CD8-positive, alpha-beta memory T cell (primary cell): ENCODE results near the gene FADS2. TPM values are rescaled to one million over a fixed set of nuclear protein-coding genes. Genes with fewer than 3 reads are reported as not detected.

Source experiments
- CTCF ChIA-PET: fragments of 350-600 bp; sonication (Branson Sonifier 250); formaldehyde crosslinking; loops from one replicate; lab custom pipeline; 2021; ENCODE audit warnings: antibody characterized with exemption; lab: Charles Lee
- POLR2A ChIA-PET: fragments of 350-600 bp; sonication (Branson Sonifier 250); formaldehyde crosslinking; loops from one replicate; lab custom pipeline; 2021; ENCODE audit warnings: antibody characterized with exemption; lab: Charles Lee
- DNase-seq, 5 donors: peaks; one replicate each; pipeline versions ENCODE4 v3.0.0 to v3.0.0-alpha.2; 2020 to 2022; ENCODE audit warnings: mixed read lengths in 1 of 5
- H3K27ac ChIP-seq: one replicate; pipeline ENCODE4 v1.7.0; 2013; ENCODE audit warnings: low read depth, mild to moderate bottlenecking, low read length, moderate library complexity
- H3K27me3 ChIP-seq: 2 replicates; pipeline ENCODE4 v1.7.0; 2013; ENCODE audit warnings: low read length, mild to moderate bottlenecking; ENCODE audit not compliant: insufficient read depth, poor library complexity, severe bottlenecking
- H3K36me3 ChIP-seq: 2 replicates; pipeline ENCODE4 v1.7.0; 2013; ENCODE audit warnings: mild to moderate bottlenecking, low read length, moderate library complexity; ENCODE audit not compliant: insufficient read depth
- H3K4me1 ChIP-seq: 2 replicates; pipeline ENCODE4 v1.7.0; 2013; ENCODE audit warnings: mild to moderate bottlenecking, low read length, moderate library complexity; ENCODE audit not compliant: insufficient read depth
- H3K4me3 ChIP-seq: 2 replicates; pipeline ENCODE4 v1.7.0; 2013; ENCODE audit warnings: mild to moderate bottlenecking, low read length
- H3K9me3 ChIP-seq: 2 replicates; pipeline ENCODE4 v1.7.0; 2013; ENCODE audit warnings: mild to moderate bottlenecking, low read length
- H3K27ac Mint-ChIP-seq, 8 donors: one replicate each; pipeline ENCODE4 v1.8.0; 2020 to 2021; ENCODE audit warnings: mixed read lengths in 8 of 8, mild to moderate bottlenecking in 6 of 8, inconsistent platforms in 3 of 8, moderate library complexity in 3 of 8
- H3K27me3 Mint-ChIP-seq, 2 donors: one replicate each; pipeline ENCODE4 v1.8.0; 2020 to 2021; ENCODE audit warnings: mixed read lengths in 2 of 2, mild to moderate bottlenecking in 1 of 2, moderate library complexity in 1 of 2
- H3K36me3 Mint-ChIP-seq, 3 donors: one replicate each; pipeline ENCODE4 v1.8.0; 2020 to 2021; ENCODE audit warnings: mixed read lengths in 3 of 3, inconsistent platforms in 1 of 3, mild to moderate bottlenecking in 1 of 3
- H3K4me1 Mint-ChIP-seq, 3 donors: one replicate each; pipeline ENCODE4 v1.8.0; 2020 to 2021; ENCODE audit warnings: mixed read lengths in 3 of 3, inconsistent platforms in 1 of 3, mild to moderate bottlenecking in 1 of 3
- H3K4me3 Mint-ChIP-seq, 7 donors: one replicate each; pipeline ENCODE4 v1.8.0; 2020 to 2021; ENCODE audit warnings: mixed read lengths in 7 of 7, mild to moderate bottlenecking in 6 of 7, moderate library complexity in 4 of 7, inconsistent platforms in 2 of 7
- H3K9me3 Mint-ChIP-seq, 5 donors: one replicate each; pipeline ENCODE4 v1.8.0; 2020 to 2022; ENCODE audit warnings: mixed read lengths in 5 of 5, mild to moderate bottlenecking in 3 of 5, moderate library complexity in 2 of 5, inconsistent platforms in 1 of 5
- polyA plus RNA-seq: library from polyadenylated mRNA; unstranded; fragments of 300-500 nt; fragmentation: Illumina TruSeq; gene quantifications from one replicate; pipeline ENCODE4 v1.2.3, GENCODE V29; 2021
- total RNA-seq, 2 experiments: library from RNA; stranded (reverse); gene quantifications; one replicate each; pipeline ENCODE4 v1.2.3, GENCODE V29; 2021

FADS2 gene
- total and polyA plus RNA-seq, 3 experiments from 2014 or later: 0.98 to 10.0 (median 7.2) TPM

DNA sequence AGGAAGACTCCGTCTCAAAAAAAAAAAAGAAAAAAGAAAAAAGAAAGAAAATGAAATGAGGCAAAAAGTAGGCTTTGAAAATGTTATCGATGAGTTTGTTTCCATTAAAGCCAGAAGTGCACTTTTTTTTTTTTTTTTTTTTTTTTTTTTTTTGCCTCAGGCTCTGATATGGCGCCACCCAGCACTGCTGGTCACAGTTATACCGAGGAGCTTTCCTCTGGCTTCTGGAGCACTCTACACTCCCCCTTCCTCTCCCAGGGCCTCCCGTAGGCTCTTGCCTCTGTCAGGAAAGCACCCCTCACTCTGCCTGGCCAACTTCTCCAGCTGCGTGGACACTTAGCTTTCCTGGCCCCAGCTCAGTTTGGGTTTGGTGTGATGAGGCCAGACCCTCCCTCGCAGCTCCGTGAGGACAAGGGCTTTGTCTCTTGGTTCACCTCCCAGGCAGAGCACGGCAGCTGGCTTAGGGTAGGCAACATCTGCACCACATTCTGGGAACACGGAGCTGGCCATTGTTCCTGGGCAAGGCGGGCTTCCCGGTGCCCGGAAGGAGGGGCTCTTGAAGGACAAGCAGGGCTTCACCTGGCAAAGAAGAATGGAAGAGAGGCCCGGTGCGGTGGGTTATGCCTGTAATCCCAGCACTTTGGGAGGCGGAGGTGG lies 16.9 kb downstream of the FADS2 start:
- Histone ChIP-seq H3K4me1 (no peaks in the 10 kb centered on the region), H3K27me3 (no peaks in the 10 kb centered on the region), H3K9me3 (no peaks in the 10 kb centered on the region), H3K36me3 (no peaks in the 10 kb centered on the region), H3K27ac (no peak overlapping the region), H3K4me3 (no peak overlapping the region)
- Mint-ChIP-seq H3K27ac (no peak overlapping the region), H3K4me3 (no peak overlapping the region), H3K9me3 (no peaks in the 10 kb centered on the region), H3K4me1 (no peaks in the 10 kb centered on the region), H3K27me3 (no peaks in the 10 kb centered on the region), H3K36me3 (peaks cover 0 to 5% (median 0%) of the 10 kb centered on the region in 3 donors)
- no peak for DNase-seq
- CTCF ChIA-PET: interaction anchor here (1.2 kb wide), 1 partner anchor 54 kb away, joined by 4 read pairs; no protein-coding TSS in a partner anchor
- POLR2A ChIA-PET: no interaction called here

GRCh38 chr11:61846362-61847020 lies 18.4 kb downstream of the FADS2 start:
- POLR2A ChIA-PET: no interaction called here
- CTCF ChIA-PET: no interaction called here
- no peaks in the 10 kb centered on the region for H3K4me1 Mint-ChIP-seq
- H3K36me3 Mint-ChIP-seq: peaks cover 0 to 7% (median 0%) of the 10 kb centered on the region in 3 donors
- no peaks in the 10 kb centered on the region for H3K27me3 ChIP-seq
- DNase-seq: no peak
- H3K4me3 ChIP-seq: no peak overlapping the region
- no peaks in the 10 kb centered on the region for H3K9me3 ChIP-seq
- no peaks in the 10 kb centered on the region for H3K36me3 ChIP-seq
- no peak overlapping the region for H3K27ac ChIP-seq
- H3K27me3 Mint-ChIP-seq: no peaks in the 10 kb centered on the region
- no peak overlapping the region for H3K4me3 Mint-ChIP-seq
- H3K27ac Mint-ChIP-seq: no peak overlapping the region
- H3K9me3 Mint-ChIP-seq: no peaks in the 10 kb centered on the region
- no peaks in the 10 kb centered on the region for H3K4me1 ChIP-seq

GRCh38 chr11:61847914-61848581 lies 19.9 kb downstream of the FADS2 start:
- ChIA-PET CTCF (no interaction called here), POLR2A (no interaction called here)
- no peak overlapping the region for H3K4me3 Mint-ChIP-seq
- Histone ChIP-seq H3K27ac (no peak overlapping the region), H3K9me3 (no peaks in the 10 kb centered on the region), H3K4me3 (no peak overlapping the region), H3K27me3 (no peaks in the 10 kb centered on the region), H3K36me3 (no peaks in the 10 kb centered on the region), H3K4me1 (no peaks in the 10 kb centered on the region)
- H3K4me1 Mint-ChIP-seq: no peaks in the 10 kb centered on the region
- no peaks in the 10 kb centered on the region for H3K9me3 Mint-ChIP-seq
- peaks cover 0 to 7% (median 0%) of the 10 kb centered on the region in 3 donors for H3K36me3 Mint-ChIP-seq
- no peak for DNase-seq
- H3K27me3 Mint-ChIP-seq: no peaks in the 10 kb centered on the region
- H3K27ac Mint-ChIP-seq: no peak overlapping the region

DNA sequence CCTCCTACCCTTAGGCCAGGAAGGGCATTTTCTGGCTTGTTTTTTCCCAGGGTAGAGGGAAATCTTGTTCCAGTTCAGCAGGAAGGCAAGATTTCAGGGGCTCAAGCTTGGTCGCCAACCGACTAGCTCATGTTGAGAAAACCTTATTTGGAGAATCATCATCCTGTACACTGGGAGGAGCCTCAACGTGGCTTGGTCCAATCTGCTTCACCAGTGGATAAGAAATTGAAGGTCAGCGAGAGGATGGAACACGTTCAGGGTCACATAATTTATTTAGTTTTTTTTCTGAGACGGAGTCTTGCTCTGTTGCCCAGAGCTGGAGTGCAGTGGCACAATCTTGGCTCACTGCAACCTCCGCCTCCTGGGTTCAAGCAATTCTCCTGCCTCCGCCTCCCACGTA lies 20.5 kb downstream of the FADS2 start:
- no peaks in the 10 kb centered on the region for H3K4me1 Mint-ChIP-seq
- ChIA-PET CTCF (no interaction called here), POLR2A (no interaction called here)
- no peak for DNase-seq
- H3K27ac Mint-ChIP-seq: no peak overlapping the region
- Histone ChIP-seq H3K36me3 (no peaks in the 10 kb centered on the region), H3K4me1 (no peaks in the 10 kb centered on the region), H3K4me3 (no peak overlapping the region), H3K27me3 (no peaks in the 10 kb centered on the region), H3K9me3 (no peaks in the 10 kb centered on the region), H3K27ac (no peak overlapping the region)
- H3K27me3 Mint-ChIP-seq: peaks cover 0 to 1% of the 10 kb centered on the region in 2 donors
- H3K36me3 Mint-ChIP-seq: peaks cover 0 to 7% (median 0%) of the 10 kb centered on the region in 3 donors
- H3K4me3 Mint-ChIP-seq: no peak overlapping the region
- H3K9me3 Mint-ChIP-seq: no peaks in the 10 kb centered on the region

DNA sequence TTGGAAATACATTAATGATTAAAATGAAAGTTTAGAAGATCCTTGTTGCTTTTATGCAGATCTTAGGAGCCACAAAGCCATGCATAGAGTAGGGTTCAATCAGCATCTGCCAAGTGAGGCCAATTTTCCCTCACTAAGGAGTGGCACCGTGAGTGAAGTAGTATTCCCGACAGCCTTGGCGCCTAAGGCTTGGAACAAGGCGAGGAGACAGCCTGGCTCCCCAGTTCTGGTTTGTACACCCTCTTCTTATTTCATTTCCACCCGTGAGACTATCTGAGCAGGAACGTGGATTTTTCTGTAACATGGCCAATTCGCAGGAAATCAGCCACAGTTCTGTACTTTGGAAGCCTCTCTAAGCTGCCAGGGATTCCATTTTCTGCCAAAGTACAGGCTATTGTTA lies 22.6 kb downstream of the FADS2 start:
- H3K27ac ChIP-seq: no peak overlapping the region
- no peaks in the 10 kb centered on the region for H3K4me1 Mint-ChIP-seq
- no peaks in the 10 kb centered on the region for H3K9me3 Mint-ChIP-seq
- no peak for DNase-seq
- no peak overlapping the region for H3K4me3 Mint-ChIP-seq
- peaks cover 0 to 7% (median 0%) of the 10 kb centered on the region in 3 donors for H3K36me3 Mint-ChIP-seq
- ChIA-PET POLR2A (no interaction called here), CTCF (no interaction called here)
- H3K9me3 ChIP-seq: no peaks in the 10 kb centered on the region
- no peak overlapping the region for H3K4me3 ChIP-seq
- no peaks in the 10 kb centered on the region for H3K36me3 ChIP-seq
- H3K27ac Mint-ChIP-seq: no peak overlapping the region
- no peaks in the 10 kb centered on the region for H3K27me3 ChIP-seq
- H3K27me3 Mint-ChIP-seq: peaks cover 0 to 1% of the 10 kb centered on the region in 2 donors
- H3K4me1 ChIP-seq: no peaks in the 10 kb centered on the region

DNA sequence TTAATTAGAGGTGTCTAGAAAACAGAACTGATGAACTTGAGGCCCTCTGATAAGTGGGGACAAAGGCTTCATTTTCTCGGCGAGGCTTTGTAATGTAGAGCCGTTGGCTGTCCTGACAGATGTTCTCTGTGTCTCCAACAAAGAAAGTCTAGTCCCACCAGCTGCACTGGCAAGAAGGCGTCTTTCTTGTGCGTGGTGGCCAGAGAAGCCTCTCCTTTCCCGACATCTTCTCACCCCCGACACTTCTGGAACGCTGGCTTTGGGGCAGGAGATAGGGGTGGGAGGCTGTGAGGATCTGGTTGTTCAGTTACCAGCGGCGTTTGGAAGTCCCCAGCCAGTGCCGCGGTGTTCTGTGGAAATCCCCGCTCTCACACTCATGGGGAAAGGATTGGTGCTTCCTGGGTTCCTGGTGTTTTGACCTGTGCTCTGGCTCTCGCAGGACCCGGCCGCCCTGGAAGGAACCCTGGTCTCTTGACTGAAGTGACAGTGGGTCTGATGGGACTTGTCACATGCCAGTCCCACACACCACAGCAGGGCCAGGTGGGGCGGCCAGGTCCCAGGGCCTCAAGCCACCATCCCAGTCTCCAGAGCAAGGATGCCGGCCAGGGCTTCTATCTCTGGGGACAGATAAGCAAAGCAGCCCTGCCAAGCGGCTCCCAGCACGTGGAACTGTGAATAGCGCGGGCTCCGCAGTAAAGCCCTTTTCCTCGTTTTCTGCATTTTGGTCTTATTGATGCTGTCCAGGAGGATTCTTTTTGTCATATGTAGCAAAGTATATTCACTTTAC lies 23.2 kb downstream of the FADS2 start:
- Mint-ChIP-seq H3K4me3 (no peak overlapping the region), H3K27ac (no peak overlapping the region), H3K27me3 (peaks cover 0 to 1% of the 10 kb centered on the region in 2 donors), H3K4me1 (no peaks in the 10 kb centered on the region), H3K9me3 (no peaks in the 10 kb centered on the region), H3K36me3 (peaks cover 0 to 6% (median 0%) of the 10 kb centered on the region in 3 donors)
- ChIA-PET POLR2A (no interaction called here), CTCF (interaction anchor here (0.6 kb wide), 1 partner anchor 46 kb away, joined by 3 read pairs; no protein-coding TSS in a partner anchor)
- Histone ChIP-seq H3K36me3 (no peaks in the 10 kb centered on the region), H3K27ac (no peak overlapping the region), H3K4me3 (no peak overlapping the region), H3K27me3 (no peaks in the 10 kb centered on the region), H3K4me1 (no peaks in the 10 kb centered on the region), H3K9me3 (no peaks in the 10 kb centered on the region)
- DNase-seq: no peak

- POLR2A ChIA-PET: no interaction called here
- Mint-ChIP-seq H3K36me3 (peaks cover 0 to 5% (median 0%) of the 10 kb centered on the region in 3 donors), H3K4me1 (no peaks in the 10 kb centered on the region), H3K9me3 (no peaks in the 10 kb centered on the region), H3K27ac (no peak overlapping the region), H3K4me3 (no peak overlapping the region), H3K27me3 (peaks cover 0 to 1% of the 10 kb centered on the region in 2 donors)
- CTCF ChIA-PET: interaction anchor here (0.6 kb wide), 1 partner anchor 45 kb away, joined by 3 read pairs; no protein-coding TSS in a partner anchor
- Histone ChIP-seq H3K4me1 (no peaks in the 10 kb centered on the region), H3K4me3 (no peak overlapping the region), H3K9me3 (no peaks in the 10 kb centered on the region), H3K27me3 (no peaks in the 10 kb centered on the region), H3K27ac (no peak overlapping the region), H3K36me3 (no peaks in the 10 kb centered on the region)
- no peak for DNase-seq
These were observed 23.8 kb downstream of the FADS2 start for GRCh38 chr11:61851900-61852295.
